Measurements from ENCODE around the gene SHMT2. TPM values are rescaled to one million over a fixed set of nuclear protein-coding genes. Genes with fewer than 3 reads are reported as not detected.

The SHMT2 gene
- total RNA-seq, 1 donor from 2014 or later: 197 TPM

Small RNA genes within 50 kb of the gene (microRNA-seq; reads per million reads assigned to microRNA genes)
- 44.3 reads per million, percentile 57 among the genes with 10 or more reads in this experiment for gene MIR1228

Other genes with a start within 250 kb of the SHMT2 start
- gene ZBTB39, start 223.2 kb upstream of the SHMT2 start, total RNA-seq: 8.4 and 9.8 TPM in 2 replicates
- gene TAC3, start 213.2 kb upstream of the SHMT2 start, total RNA-seq: 1.3 and 2.5 TPM in 2 replicates
- gene MYO1A, start 179.6 kb upstream of the SHMT2 start, total RNA-seq: 0.34 TPM in 1 of 2 replicates, not detected in the other
- gene NEMP1, start 150.9 kb upstream of the SHMT2 start, total RNA-seq: 9.4 and 10.6 TPM in 2 replicates
- gene NAB2, start 140.6 kb upstream of the SHMT2 start, total RNA-seq: 36.6 and 37.8 TPM in 2 replicates
- 33.8 and 36.2 TPM in 2 replicates for gene STAT6, start 118.3 kb upstream of the SHMT2 start, total RNA-seq
- 369 and 397 TPM in 2 replicates for gene LRP1, start 101.2 kb upstream of the SHMT2 start, total RNA-seq
- not detected in 2 replicates for gene LRP1-AS, start 82.1 kb upstream of the SHMT2 start, total RNA-seq
- gene NXPH4, start 12.9 kb upstream of the SHMT2 start, total RNA-seq: 14.5 and 22.3 TPM in 2 replicates
- 0.75 and 0.82 TPM in 2 replicates for gene STAC3, start 21.5 kb downstream of the SHMT2 start, total RNA-seq
- gene R3HDM2, start 201.3 kb downstream of the SHMT2 start, total RNA-seq: 18.8 and 19.2 TPM in 2 replicates
- gene INHBC, start 205.1 kb downstream of the SHMT2 start, total RNA-seq: not detected in 2 replicates
- gene INHBE, start 225.6 kb downstream of the SHMT2 start, total RNA-seq: 24.6 and 37.5 TPM in 2 replicates
- 5.8 and 6.8 TPM in 2 replicates for gene GLI1, start 230.1 kb downstream of the SHMT2 start, total RNA-seq